Activated CD8-positive, alpha-beta memory T cell treated with anti-CD3 and anti-CD28 coated beads for 24 hours (primary cell): ENCODE results near the gene SKIC2.
"Not testable (repeated sequence)": the region's sequence is repeated elsewhere in the genome, so short reads cannot be mapped to it uniquely, and the experiment has no call there.

Source experiments
- DNase-seq: peaks from one replicate; pipeline ENCODE4 v3.0.0-alpha.2; 2020

Gene SKIC2

DNA sequence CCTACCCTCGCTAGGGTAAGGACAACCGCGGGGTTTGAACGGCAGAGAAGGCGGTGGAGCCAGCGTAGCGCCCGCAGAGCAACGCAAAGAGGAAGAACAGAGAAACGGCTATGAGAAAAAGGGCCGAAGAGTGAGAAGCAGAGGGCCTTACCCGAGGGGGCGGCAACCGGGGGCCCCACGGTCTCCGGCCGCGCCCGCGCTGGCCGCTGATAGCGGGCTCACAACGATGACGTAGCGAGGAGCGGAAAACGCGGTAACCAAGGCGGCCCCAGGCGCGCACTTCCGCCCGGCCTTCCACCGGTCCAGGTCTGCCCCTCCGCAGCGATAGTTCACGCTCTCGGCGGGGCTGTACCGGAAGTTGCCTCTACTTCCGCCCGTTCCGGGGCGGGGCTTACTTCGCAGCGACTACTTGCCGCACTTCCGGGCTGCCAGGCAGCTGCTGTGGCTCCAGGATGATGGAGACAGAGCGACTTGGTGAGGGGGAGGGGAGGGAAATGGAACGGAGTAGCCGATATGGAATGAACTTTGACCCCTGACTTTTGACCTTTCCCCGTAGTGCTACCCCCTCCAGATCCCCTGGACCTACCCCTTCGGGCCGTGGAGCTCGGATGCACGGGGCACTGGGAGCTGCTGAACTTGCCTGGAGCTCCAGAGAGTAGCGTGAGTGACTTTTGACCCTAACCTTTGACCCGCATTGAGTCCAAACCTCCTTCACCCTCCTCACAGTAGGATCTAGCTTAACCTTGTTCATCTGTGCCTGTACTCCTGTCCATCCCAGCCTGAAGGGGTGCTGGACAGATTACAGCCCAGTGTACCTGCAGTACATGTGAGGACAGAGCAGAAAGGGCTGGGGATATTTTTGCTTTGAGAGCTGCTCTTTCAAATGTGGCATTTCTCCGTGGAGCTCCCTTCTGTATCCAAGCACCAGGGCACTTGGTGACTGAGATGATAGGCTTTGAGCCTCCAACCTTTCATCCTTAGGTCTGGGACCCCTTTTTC, at the start of gene SKIC2, which contains the start of gene NELFE:
Gene SKIC2 (plus strand): TSS at position 435 of the 999 bp plus-strand sequence. CDS start 18 bp downstream, at position 453.
Gene NELFE (minus strand): TSS at position 231 of the 999 bp plus-strand sequence. CDS start 525 bp downstream, outside the sequence.
- peak; percentile 98 for DNase-seq

DNA sequence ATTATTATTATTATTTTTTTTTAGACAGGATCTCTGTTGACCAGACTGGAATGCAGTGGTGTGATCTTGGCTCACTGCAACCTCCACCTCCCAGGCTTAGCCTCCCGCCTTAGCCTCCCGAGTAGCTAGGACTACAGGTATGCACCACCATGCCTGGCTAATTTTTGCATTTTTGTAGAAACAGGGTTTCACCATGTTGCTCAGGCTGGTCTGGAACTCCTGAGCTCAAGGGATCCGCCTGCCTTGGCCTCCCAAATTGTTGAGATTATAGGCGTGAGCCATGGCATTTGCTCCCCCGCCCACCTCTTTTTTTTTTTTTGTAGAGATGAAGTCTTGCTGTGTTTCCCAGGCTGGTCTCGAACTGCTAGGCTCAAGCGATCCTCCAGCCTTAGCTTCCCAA, 49.7 kb upstream of the SKIC2 start:
- DNase-seq = not testable (repeated sequence)

DNA sequence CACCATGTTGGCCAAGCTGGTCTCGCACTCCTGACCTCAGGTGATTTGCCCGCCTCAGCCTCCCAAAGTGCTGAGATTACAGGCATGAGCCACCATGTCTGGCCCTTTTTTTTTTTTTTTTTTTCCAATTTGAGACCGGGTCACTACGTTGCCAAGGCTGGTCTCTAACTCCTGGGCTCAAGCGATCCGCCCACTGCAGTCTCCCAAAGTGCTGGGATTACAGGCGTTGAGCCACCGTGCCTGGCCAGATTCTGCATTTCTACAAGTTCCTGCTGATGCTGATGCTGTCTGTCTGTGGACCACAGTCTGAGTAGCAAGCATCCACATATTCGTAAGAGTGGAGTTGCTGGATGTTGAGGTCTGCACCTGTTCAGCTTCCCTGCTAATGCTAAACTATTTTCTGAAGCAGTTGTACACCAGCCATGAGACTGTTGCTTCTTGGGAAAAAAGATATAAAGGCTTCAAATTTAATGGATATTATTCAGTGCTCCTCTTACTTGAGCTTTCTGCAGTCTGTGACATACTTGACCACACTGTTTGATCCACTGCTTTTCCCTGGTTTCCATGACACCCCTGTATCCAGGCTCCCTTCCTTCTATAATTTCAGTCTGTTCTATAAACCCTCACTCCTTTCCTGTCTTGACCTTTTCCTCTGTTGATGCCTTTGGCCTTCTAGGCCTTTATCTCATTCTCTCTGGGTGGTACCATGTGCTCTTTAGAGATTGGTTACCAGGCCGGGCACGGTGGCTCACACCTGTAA, 47.0 kb upstream of the SKIC2 start:
- no peak for DNase-seq

DNA sequence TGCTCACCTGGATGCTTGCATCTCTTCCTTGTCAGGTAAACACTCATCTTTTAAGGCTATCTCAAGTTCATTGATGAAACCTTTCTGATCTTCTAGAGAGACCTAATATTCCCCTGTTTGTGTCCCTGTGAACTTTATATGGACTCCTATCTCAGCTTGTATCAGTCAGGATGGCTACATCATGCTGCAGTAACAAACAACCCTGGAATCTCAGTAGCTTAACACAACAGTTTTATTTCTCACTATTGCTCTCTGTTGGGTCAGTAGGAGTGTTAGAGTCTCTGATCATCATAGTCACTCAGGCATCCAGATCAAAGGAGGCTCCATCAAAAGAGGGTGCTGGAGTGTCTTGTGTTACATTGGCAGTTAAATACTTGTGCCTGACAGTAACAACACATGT, 43.6 kb upstream of the SKIC2 start:
- no peak for DNase-seq

DNA sequence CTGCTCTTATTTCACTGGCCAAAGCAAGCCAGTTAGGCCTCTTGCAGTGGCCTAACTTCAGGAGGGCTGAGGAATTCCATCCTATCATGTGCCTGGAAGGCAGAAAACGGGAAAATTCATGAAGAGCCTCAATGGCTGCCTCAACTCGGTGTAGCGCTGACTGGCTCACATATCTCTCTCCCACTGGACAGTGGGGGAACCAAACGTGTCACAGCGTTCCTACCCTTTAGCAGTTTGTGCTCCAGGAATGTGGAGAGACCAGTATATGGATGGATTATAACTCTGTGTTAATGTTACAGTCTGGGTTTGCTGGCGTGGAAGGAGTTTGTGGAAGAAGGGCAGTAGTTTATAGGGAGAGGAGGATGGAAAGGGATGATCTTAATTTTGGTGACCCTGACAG, 43.2 kb upstream of the SKIC2 start:
- DNase-seq = no peak

DNA sequence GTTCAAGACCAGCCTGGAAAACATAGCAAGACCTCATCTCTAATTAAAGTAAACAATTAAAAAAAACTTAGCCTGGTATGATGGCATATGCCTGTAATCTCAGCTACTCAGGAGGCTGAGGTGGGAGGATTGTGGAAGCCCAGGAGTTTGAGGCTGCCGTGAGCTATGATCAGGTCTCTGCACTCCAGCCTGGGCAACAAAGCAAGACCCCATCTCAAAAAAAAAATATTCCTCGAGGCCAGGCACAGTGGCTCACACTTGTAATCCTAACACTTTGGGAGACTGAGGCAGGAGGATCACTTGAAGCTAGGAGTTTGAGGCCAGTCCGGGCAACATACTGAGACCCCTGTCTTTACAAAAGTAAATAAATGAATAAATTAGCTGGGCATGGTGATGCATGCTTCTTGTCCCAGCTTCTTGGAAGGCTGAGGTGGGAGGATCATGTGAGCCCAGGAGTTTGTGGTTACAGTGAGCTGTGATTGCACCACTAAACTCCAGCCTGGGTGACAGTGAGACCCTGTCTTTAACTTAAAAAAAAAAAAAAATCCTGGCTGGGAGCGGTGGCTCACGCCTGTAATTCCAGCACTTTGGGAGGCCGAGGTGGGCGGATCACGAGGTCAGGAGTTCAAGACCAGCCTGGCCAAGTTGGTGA, 40.8 kb upstream of the SKIC2 start:
- DNase-seq = no peak

DNA sequence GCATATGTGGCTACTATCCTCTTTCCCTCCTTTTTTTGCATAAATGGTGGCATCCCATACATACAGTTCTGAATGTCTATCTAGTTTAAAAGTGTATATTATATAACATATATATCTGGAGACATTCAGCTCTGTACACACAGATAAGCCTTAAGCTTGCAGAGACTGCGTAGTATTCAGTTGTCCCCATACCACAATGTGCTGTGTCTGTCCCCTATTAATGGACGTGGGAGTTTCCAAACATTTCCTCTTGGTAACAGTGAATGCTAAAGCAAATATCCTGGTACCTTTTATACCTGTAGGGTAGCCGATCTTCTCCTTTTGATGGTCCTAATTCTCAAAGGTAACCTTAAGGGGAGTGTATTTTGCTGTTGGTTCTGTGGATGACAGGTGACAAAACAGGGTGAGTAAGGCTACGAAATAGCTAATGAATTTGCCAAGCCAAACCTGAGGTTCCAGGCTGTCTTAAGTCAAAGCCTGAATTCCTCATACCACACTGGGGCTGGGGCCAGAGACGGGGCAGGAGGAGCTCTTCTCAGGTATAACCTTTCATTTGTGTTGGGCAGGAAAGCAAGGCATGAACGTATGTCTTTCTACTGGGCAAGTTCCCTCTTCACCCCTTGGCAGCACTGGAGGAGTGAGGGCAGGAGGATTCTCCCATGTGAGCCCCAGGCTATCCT, 39.2 kb upstream of the SKIC2 start:
- DNase-seq = no peak

DNA sequence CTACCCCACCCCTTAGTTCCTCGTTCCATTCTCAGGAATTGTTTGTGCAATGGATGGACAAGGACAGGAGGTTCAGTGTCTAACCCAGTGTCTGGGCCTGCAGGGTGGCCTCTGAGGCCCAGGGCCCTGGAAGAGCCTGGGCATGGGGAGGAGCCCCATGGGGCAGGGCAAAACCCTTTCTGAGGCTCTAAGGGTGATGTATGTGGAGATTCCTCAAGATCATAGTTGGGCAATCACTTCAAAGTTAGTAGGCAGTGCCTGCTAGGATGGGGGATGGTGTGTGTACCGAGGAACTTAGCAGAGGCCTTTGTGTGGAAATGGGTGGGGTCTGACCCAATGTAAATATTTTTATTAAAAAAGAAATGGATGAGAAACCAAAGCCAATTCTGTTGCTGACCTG, 38.2 kb upstream of the SKIC2 start:
- no peak for DNase-seq

DNA sequence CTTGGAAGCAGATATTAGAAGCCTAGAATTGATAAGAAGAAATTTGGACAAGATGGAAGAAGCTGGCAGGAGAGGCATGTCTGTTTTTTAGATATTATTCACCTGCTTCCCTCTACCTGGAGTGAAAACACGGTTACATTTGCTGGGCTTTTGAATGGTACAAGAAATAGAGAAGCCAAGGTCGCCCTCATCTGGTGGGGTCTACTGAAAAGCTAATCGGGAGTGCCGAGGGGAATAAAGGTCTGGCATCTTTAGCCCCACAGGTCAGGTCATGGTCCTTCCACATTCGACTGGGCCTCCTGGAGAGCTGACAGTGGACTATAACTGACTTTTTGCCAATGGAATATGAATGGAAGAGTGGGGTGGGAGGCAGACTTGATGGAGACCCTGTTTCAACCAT, 36.0 kb upstream of the SKIC2 start:
- no peak for DNase-seq

DNA sequence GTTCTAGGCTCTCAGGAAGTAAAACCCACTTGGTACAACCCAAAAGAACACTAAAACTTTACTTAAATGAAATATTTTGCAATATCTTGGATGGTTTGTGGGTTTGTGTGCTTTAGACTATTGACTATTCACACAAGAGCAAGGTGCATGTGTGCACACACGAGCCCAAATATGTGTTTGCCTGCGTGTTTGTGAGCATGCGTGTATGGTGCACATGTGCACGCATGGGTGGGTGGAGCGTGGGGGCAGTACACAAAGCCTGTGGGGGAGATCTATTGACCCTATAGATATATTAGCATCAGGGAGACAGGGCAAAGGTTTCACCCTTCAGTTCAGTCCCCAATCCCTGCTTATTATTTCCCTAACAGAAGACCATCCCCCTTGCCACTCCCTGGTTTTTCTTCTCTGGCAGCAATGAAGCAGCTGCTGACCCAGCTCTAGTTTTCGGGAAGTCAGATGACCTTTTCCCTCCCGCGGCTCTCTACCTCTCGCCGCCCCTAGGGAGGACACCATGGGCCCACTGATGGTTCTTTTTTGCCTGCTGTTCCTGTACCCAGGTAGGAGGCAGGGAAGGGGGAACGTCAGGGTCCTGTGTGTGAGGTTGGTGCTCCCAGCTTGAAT, 31.6 kb upstream of the SKIC2 start, which contains the start of gene C2:
Gene C2 (plus strand): TSS at position 476 of the 621 bp plus-strand sequence. CDS start 36 bp downstream, at position 512.
- DNase-seq = no peak

DNA sequence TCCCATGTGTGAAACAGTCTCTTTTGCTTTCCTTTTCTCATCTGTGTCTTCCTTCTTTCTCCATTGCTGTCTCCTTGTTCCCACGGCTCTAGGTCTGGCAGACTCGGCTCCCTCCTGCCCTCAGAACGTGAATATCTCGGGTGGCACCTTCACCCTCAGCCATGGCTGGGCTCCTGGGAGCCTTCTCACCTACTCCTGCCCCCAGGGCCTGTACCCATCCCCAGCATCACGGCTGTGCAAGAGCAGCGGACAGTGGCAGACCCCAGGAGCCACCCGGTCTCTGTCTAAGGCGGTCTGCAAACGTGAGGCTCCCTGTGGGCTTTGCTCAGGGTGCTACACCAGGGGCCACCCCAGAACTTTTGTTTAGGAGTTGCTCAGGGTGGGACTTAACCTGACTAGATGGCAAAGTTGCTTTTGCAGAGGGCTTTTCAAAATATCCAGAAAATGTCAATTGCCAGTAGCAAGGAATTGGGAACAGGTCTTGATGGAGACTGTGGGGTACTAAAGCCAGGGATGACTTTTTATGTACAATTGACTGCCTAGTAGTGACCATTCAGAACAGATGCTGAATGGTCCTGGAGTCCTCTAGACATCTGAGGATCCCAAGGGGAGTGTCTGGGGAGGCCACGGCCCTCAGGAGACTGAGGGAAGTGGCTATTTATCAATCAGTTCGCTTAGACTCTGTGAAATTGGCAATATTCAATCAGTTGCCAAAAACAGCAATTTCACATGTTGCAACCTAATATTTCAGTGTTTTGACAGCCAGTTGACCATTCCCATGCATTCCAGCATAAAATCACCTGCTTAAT, 30.9 kb upstream of the SKIC2 start:
- DNase-seq = no peak

DNA sequence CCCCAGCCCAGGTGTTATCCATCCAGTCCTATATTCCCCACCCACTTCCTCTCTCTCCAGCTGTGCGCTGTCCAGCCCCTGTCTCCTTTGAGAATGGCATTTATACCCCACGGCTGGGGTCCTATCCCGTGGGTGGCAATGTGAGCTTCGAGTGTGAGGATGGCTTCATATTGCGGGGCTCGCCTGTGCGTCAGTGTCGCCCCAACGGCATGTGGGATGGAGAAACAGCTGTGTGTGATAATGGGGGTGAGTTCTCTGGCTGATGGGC, 30.4 kb upstream of the SKIC2 start:
- DNase-seq = no peak

DNA sequence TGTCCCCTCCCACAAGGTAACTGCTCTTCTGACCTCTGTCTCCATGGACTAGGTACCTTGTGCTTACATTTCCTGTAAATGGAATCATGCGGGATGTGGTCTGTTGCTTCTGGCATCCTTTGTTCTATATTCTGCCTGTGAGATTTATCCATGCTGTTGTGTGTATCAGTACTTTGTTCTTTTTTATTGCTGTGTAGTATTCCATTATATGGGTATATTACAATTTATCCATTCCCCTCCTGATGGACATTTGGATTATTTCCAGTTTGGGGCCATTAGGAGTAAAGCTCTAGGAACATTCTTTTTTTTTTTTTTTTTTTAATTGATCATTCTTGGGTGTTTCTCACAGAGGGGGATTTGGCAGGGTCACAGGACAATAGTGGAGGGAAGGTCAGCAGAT, 28.0 kb upstream of the SKIC2 start:
- DNase-seq = no peak

DNA sequence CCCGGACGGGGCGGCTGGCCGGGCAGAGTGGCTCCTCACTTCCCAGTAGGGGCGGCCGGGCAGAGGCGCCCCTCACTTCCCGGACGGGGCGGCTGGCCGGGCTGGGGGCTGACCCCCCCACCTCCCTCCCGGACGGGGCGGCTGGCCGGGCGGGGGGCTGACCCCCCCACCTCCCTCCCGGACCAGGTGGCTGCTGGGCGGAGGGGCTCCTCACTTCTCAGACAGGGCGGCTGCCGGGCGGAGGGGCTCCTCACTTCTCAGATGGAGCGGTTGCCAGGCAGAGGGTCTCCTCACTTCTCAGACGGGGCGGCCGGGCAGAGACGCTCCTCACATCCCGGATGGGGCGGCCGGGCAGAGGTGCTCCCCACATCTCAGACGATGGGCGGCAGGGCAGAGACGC, 26.8 kb upstream of the SKIC2 start:
- DNase-seq = not testable (repeated sequence)

DNA sequence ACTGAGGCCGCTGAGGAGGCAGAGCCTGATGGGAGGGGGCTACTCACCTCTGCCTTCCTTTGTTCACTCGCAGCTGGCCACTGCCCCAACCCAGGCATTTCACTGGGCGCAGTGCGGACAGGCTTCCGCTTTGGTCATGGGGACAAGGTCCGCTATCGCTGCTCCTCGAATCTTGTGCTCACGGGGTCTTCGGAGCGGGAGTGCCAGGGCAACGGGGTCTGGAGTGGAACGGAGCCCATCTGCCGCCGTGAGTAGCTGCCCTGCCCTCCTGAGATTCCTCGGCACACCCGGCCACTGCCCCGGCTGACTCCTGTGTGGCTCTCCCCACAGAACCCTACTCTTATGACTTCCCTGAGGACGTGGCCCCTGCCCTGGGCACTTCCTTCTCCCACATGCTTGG, 25.4 kb upstream of the SKIC2 start:
- no peak for DNase-seq

DNA sequence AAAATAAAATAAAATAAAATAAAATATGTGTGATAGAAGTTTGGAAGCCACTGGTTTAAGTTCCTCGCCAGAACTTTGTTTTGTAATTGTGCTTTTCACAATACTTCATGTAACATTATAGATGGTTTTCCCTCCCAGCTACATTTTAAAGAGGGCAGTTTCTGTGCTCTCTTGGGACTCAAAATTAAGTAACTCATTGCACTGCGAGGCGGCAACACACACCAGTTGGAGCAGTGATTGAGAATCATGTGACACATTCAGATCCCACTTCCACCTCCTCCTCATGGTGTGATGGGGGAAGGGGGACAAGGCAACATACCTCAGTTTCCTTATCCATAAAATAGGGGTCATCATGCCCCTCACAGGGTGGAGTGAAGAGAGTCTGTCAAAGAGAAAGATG, 24.0 kb upstream of the SKIC2 start:
- DNase-seq = no peak

DNA sequence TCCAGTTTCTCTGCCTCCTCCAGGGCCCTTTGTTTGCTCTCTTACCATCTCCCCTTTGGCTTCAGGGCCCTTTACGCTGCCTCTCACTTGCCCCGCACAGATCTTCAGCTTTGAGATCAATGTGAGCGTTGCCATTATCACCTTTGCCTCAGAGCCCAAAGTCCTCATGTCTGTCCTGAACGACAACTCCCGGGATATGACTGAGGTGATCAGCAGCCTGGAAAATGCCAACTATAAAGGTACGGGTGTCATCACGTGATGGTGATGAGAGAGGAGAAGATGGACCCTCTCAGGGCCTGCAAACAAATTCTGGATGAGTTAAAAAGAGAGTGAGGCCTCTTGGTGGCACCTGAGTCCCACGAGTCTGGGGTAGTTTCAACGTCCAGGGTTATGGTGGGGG, 23.2 kb upstream of the SKIC2 start:
- no peak for DNase-seq

DNA sequence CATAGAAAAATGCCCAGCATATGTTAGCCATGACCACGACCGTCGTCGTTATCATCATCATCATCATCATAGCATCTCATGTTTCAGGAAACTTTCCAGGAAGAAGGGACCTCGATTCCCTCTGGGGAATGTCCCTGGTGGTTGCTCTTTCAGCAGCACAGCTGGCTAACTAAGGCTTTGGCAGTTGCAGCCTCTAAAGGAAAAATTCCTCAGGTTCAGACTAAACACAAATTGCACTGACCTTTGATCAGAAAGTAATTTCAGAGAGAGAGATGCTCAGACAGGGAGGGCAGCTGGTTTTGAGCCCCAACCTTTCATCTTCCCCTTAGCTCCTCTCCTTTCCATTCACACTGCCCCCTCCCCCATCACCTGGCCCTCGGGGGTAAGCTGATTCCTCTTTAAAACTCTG, 18.7 kb upstream of the SKIC2 start:
- DNase-seq = no peak

DNA sequence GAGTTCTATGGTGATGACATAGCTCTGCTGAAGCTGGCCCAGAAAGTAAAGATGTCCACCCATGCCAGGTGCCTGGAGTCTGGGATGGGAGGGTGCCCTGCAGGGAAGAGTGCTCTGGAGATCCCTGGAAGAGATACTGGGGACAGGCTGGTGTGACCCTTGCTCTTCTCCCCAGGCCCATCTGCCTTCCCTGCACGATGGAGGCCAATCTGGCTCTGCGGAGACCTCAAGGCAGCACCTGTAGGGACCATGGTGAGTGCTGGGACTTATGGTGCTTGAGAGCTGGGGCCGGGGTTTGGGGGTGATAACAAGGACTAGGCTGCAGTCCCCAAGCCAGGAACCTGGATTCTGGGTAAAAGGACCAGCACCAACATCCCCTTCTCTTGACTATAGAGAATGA, 15.2 kb upstream of the SKIC2 start:
- DNase-seq = no peak

DNA sequence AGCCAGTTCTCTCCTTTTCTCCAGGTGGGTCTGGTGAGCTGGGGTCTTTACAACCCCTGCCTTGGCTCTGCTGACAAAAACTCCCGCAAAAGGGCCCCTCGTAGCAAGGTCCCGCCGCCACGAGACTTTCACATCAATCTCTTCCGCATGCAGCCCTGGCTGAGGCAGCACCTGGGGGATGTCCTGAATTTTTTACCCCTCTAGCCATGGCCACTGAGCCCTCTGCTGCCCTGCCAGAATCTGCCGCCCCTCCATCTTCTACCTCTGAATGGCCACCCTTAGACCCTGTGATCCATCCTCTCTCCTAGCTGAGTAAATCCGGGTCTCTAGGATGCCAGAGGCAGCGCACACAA, 13.8 kb upstream of the SKIC2 start:
- no peak for DNase-seq
